NCI-H187 (cell line): ENCODE measurements around the gene PDC.
"Not testable (repeated sequence)": the region's sequence is repeated elsewhere in the genome, so short reads cannot be mapped to it uniquely, and the experiment has no call there.

Experiments
- DNase-seq, 2 experiments: peaks; one replicate each; lab custom pipeline; 2025; lab: John Stamatoyannopoulos, UW

Gene PDC

GRCh38 chr1:186401446-186401845 lies 59.5 kb downstream of the PDC start:
- DNase-seq = not testable (repeated sequence)
